ENCODE data around the gene YWHAB. TPM values are rescaled to one million over a fixed set of nuclear protein-coding genes. Genes with fewer than 3 reads are reported as not detected.

Gene YWHAB
- polyA plus RNA-seq, 1 experiment, result 60.5 TPM

DNA sequence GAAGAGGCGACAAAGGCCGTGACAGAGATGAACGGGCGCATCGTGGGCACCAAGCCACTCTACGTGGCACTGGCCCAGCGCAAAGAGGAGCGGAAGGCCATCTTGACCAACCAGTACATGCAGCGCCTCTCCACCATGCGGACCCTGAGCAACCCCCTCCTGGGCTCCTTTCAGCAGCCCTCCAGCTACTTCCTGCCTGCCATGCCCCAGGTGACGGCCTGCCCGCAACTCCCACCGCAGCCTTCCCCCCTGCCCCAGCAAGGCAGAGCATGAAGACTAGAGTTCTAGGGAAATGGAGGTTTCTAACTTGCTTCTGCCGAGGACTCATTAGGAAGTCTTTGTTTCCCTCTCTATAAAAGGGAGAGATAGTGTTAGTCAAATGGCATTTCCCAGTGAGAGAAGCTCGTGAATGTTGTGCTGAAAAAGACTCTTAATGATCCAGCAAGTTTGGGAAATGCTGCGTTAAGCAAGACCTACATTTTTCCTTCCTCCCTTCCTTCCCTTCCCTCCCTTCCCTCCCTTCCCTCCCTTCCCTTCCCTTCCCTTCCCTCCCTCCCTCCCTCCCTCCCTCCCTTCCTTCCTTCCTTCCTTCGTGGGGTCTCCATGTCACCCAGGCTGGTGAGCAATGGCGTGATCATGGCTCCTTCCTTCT, 45.1 kb downstream of the YWHAB start:
- ChIA-PET CTCF (interaction anchor here (0.6 kb wide), 1 partner anchor 13 kb away, joined by 3 read pairs; no protein-coding TSS in a partner anchor), POLR2A (no interaction called here)
- TF ChIP-seq, protein P1, sequence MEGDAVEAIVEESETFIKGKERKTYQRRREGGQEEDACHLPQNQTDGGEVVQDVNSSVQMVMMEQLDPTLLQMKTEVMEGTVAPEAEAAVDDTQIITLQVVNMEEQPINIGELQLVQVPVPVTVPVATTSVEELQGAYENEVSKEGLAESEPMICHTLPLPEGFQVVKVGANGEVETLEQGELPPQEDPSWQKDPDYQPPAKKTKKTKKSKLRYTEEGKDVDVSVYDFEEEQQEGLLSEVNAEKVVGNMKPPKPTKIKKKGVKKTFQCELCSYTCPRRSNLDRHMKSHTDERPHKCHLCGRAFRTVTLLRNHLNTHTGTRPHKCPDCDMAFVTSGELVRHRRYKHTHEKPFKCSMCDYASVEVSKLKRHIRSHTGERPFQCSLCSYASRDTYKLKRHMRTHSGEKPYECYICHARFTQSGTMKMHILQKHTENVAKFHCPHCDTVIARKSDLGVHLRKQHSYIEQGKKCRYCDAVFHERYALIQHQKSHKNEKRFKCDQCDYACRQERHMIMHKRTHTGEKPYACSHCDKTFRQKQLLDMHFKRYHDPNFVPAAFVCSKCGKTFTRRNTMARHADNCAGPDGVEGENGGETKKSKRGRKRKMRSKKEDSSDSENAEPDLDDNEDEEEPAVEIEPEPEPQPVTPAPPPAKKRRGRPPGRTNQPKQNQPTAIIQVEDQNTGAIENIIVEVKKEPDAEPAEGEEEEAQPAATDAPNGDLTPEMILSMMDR (IDR thresholded peaks at IDR 0.05; ENCODE audit: insufficient read depth, low read depth, low read length), result no peak
- no peak for DNase-seq (ENCODE audit: low read depth)
- H3K27me3 ChIP-seq (ENCODE audit: control insufficient read depth, insufficient read depth, low read length), result no peaks in the 10 kb centered on the region
- H3K4me3 ChIP-seq (ENCODE audit: low read depth, low read length), result no peak overlapping the region
- peaks cover 10% of the 10 kb centered on the region for H3K36me3 ChIP-seq (ENCODE audit: control insufficient read depth, insufficient read depth, low read length)

DNA sequence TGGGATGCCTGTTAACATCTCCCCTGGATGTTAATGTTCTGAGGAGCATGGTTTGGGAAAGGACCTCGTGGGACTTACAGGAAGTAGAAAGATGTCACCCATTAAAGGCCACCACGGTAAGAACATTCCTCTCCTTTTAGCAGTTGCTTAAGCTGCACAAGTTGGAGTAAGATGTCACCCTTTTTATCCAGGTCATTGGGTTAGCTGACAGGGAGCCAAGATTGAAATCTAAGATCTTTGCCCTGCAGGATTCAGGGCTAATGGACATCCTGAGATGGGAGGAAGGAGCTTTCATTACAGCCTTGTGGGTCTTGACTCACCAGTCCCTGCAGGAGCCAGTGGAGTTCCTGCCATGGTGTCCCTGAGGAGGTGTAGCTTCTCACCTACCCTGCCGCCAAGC, 46.4 kb downstream of the YWHAB start:
- no peak for DNase-seq (ENCODE audit: low read depth)
- Histone ChIP-seq H3K27me3 (ENCODE audit: control insufficient read depth, insufficient read depth, low read length) (no peaks in the 10 kb centered on the region), H3K4me3 (ENCODE audit: low read depth, low read length) (no peak overlapping the region), H3K36me3 (ENCODE audit: control insufficient read depth, insufficient read depth, low read length) (peaks cover 14% of the 10 kb centered on the region)
- TF ChIP-seq, protein P1 (IDR thresholded peaks at IDR 0.05; ENCODE audit: insufficient read depth, low read depth, low read length), result no peak
- ChIA-PET POLR2A (no interaction called here), CTCF (interaction anchor here (0.5 to 0.6 kb wide), 2 partner anchors 8 to 1144 kb away, joined by 3 to 4 read pairs; no protein-coding TSS in a partner anchor)

DNA sequence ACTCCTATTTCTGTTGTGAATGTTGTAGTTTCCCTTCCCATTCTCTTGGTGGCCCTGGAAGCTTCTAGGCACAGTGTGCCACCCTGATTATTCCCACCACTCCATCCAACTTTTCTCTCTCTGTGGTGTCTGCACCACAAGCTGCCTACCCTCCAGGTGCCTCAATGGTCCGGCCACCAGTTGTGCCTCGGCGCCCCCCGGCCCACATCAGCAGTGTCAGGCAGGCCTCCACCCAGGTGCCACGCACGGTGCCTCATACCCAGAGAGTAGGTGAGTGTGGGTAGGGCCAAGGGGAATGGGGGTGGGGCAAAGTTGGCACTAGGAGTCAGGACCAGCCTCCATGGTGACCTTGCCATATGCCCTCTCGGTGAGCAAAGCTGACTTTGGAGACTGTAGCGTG, 47.4 kb downstream of the YWHAB start:
- Histone ChIP-seq H3K36me3 (ENCODE audit: control insufficient read depth, insufficient read depth, low read length) (peaks cover 15% of the 10 kb centered on the region), H3K4me3 (ENCODE audit: low read depth, low read length) (no peak overlapping the region), H3K27me3 (ENCODE audit: control insufficient read depth, insufficient read depth, low read length) (no peaks in the 10 kb centered on the region)
- TF ChIP-seq, protein P1 (IDR thresholded peaks at IDR 0.05; ENCODE audit: insufficient read depth, low read depth, low read length), result no peak
- CTCF ChIA-PET, result interaction anchor here (1.1 kb wide), 1 partner anchor 358 kb away, joined by 4 read pairs; no protein-coding TSS in a partner anchor
- POLR2A ChIA-PET, result no interaction called here
- no peak for DNase-seq (ENCODE audit: low read depth)

DNA sequence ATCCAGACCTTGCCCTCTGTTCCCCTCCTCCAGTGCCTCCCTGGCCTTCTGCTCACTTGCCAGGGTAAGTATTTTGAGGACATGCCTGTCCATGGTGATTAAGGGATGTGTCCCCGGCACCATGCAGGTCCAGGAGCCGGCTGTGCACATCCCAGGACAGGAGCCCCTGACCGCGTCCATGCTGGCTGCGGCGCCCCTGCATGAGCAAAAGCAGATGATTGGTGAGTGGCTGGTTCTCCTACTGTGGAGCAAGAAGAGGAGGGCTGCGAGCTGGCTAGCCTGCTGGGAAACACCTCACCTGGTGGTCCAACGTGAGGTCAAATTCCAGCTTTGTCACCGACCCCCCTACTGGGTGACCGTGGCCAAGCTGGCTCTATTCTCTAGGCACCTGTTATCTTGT, 51.0 kb downstream of the YWHAB start:
- Histone ChIP-seq H3K27me3 (ENCODE audit: control insufficient read depth, insufficient read depth, low read length) (no peaks in the 10 kb centered on the region), H3K4me3 (ENCODE audit: low read depth, low read length) (no peak overlapping the region), H3K36me3 (ENCODE audit: control insufficient read depth, insufficient read depth, low read length) (peaks cover 19% of the 10 kb centered on the region)
- no peak for DNase-seq (ENCODE audit: low read depth)
- TF ChIP-seq, protein P1 (IDR thresholded peaks at IDR 0.05; ENCODE audit: insufficient read depth, low read depth, low read length), result no peak
- ChIA-PET POLR2A (no interaction called here), CTCF (interaction anchor here (0.6 to 0.8 kb wide), 3 partner anchors 9 to 167 kb away, joined by 3 to 5 read pairs (median 4); partner anchors contain the start of gene PABPC1L)

DNA sequence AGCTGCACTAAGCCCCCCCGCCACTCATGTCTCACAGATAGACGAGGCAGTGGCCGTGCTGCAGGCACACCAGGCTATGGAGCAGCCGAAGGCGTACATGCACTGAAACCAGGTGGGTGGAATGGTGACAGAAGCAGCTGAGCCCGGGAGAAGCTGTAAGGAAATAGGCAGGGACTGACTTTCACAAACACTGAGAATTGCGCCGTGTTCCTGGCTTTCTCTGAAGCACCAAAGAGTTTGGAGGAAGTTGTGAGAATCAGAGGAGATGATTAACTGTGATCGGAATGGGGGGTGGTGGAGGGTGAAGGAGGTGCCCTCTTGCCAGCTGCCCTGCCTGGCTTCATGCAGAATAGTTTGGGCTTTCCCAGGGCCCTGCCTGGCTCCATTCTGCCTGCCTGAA, 53.1 kb downstream of the YWHAB start:
- Histone ChIP-seq H3K27me3 (ENCODE audit: control insufficient read depth, insufficient read depth, low read length) (no peaks in the 10 kb centered on the region), H3K4me3 (ENCODE audit: low read depth, low read length) (no peak overlapping the region), H3K36me3 (ENCODE audit: control insufficient read depth, insufficient read depth, low read length) (peaks cover 22% of the 10 kb centered on the region)
- ChIA-PET POLR2A (no interaction called here), CTCF (interaction anchor here (1.0 kb wide), 1 partner anchor 352 kb away, joined by 3 read pairs; no protein-coding TSS in a partner anchor)
- DNase-seq (ENCODE audit: low read depth), result no peak
- TF ChIP-seq, protein P1 (IDR thresholded peaks at IDR 0.05; ENCODE audit: insufficient read depth, low read depth, low read length), result no peak
